Endodermal cell (in vitro differentiated cells): ENCODE results near the gene S100A11. TPM values are rescaled to one million over a fixed set of nuclear protein-coding genes. Genes with fewer than 3 reads are reported as not detected.
A peak's percentile ranks its signal among the peaks of the same experiment; 100 is the strongest.

Source experiments
- DNase-seq: peaks from one replicate; pipeline ENCODE4 v3.0.0-alpha.2; 2017
- H3K27ac ChIP-seq: 2 replicates; pipeline ENCODE4 v1.5.1; 2013; ENCODE audit warnings: mild to moderate bottlenecking, low read depth, low read length, moderate library complexity
- H3K27me3 ChIP-seq: 2 replicates; pipeline ENCODE4 v1.6.1; 2013; ENCODE audit warnings: mild to moderate bottlenecking, low read length, moderate library complexity; ENCODE audit not compliant: insufficient read depth, control insufficient read depth, poor library complexity, severe bottlenecking
- H3K36me3 ChIP-seq: 2 replicates; pipeline ENCODE4 v1.7.0; 2013; ENCODE audit warnings: mild to moderate bottlenecking, low read length, moderate library complexity; ENCODE audit not compliant: control insufficient read depth, insufficient read depth
- H3K4me1 ChIP-seq: one replicate; pipeline ENCODE4 v1.7.0; 2013; ENCODE audit warnings: low read length; ENCODE audit not compliant: control insufficient read depth, insufficient read depth
- H3K4me3 ChIP-seq: 2 replicates; pipeline ENCODE4 v1.5.1; 2013; ENCODE audit warnings: mild to moderate bottlenecking, low read length, moderate library complexity
- H3K9ac ChIP-seq: 2 replicates; pipeline ENCODE4 v1.6.1; 2013; ENCODE audit warnings: mild to moderate bottlenecking, low read length, moderate library complexity; ENCODE audit not compliant: poor library complexity, severe bottlenecking; ENCODE audit errors: extremely low read depth
- H3K9me3 ChIP-seq: 2 replicates; pipeline ENCODE4 v1.6.1; 2013; ENCODE audit warnings: mild to moderate bottlenecking, low read length, moderate library complexity; ENCODE audit not compliant: control insufficient read depth
- H3K27ac Mint-ChIP-seq: 2 replicates; pipeline ENCODE4 v1.8.0; 2020; ENCODE audit warnings: mixed read lengths
- H3K27me3 Mint-ChIP-seq: 2 replicates; pipeline ENCODE4 v1.8.0; 2021; ENCODE audit warnings: mild to moderate bottlenecking, mixed read lengths; ENCODE audit not compliant: insufficient read depth
- H3K36me3 Mint-ChIP-seq: 2 replicates; pipeline ENCODE4 v1.8.0; 2020; ENCODE audit warnings: low read depth, mixed read lengths
- H3K4me1 Mint-ChIP-seq: 2 replicates; pipeline ENCODE4 v1.8.0; 2020; ENCODE audit warnings: mixed read lengths
- H3K4me3 Mint-ChIP-seq: 2 replicates; pipeline ENCODE4 v1.8.0; 2020; ENCODE audit warnings: mild to moderate bottlenecking, moderate library complexity, mixed read lengths
- H3K9me3 Mint-ChIP-seq: 2 replicates; pipeline ENCODE4 v1.8.0; 2020; ENCODE audit warnings: mild to moderate bottlenecking, mixed read lengths
- CTCF ChIP-seq: fragments of 200-600 bp; sonication (generic); conservative IDR thresholded peaks from 2 replicates; pipeline ENCODE4 v1.5.0; 2021; ENCODE audit warnings: antibody characterized with exemption, mild to moderate bottlenecking
- WGBS, 2 experiments: methylation state at CpG; one replicate each; pipeline versions ENCODE4 v1.1.5 to v1.1.7; 2013; ENCODE audit warnings: missing lambda C conversion rate in 2 of 2, mixed read lengths in 1 of 2; ENCODE audit not compliant: insufficient coverage in 1 of 2, insufficient read length in 1 of 2; 5-methylcytosine and 5-hydroxymethylcytosine counted together
- total RNA-seq, 2 donors: library from RNA; stranded (reverse); fragmentation: NEBNext Ultra II Directional in 1 of 2; extraction: Animal tissue kit (Norgen Biotek cat#: 25700) in 1 of 2; gene quantifications; 2 replicates in 1 of 2; 3 replicates in 1 of 2; pipeline ENCODE4 v1.2.1, GENCODE V29; 2021

S100A11 gene
- total RNA-seq, 2 donors from 2014 or later: 163 to 248 TPM

- Mint-ChIP-seq H3K9me3 (no peaks in the 10 kb centered on the region), H3K36me3 (no peaks in the 10 kb centered on the region), H3K27ac (no peak overlapping the region), H3K27me3 (peaks cover 11% of the 10 kb centered on the region), H3K4me1 (peaks cover 15% of the 10 kb centered on the region), H3K4me3 (no peak overlapping the region)
- Histone ChIP-seq H3K4me1 (no peaks in the 10 kb centered on the region), H3K9me3 (no peaks in the 10 kb centered on the region), H3K36me3 (no peaks in the 10 kb centered on the region), H3K4me3 (no peak overlapping the region), H3K9ac (no peak overlapping the region), H3K27ac (no peak overlapping the region), H3K27me3 (peaks cover 6% of the 10 kb centered on the region)
- TF ChIP-seq CTCF: no peak
- DNase-seq: no peak
- 92 to 98% methylated on average over 5 to 8 of the region's 8 CpGs for WGBS, 2 experiments
Observed at GRCh38 chr1:152049291-152050083, 12.7 kb upstream of the S100A11 start.

GRCh38 chr1:152048416-152049009 is 11.7 kb upstream of the S100A11 start:
- Histone ChIP-seq H3K36me3 (no peaks in the 10 kb centered on the region), H3K27ac (peak overlapping the region; percentile 86), H3K9me3 (no peaks in the 10 kb centered on the region), H3K27me3 (no peaks in the 10 kb centered on the region), H3K4me1 (no peaks in the 10 kb centered on the region), H3K9ac (no peak overlapping the region), H3K4me3 (peak overlapping the region; percentile 22)
- 45 to 67% methylated on average over 2 to 5 of the region's 6 CpGs for WGBS, 2 experiments
- Mint-ChIP-seq H3K4me3 (peak overlapping the region; percentile 41), H3K36me3 (no peaks in the 10 kb centered on the region), H3K27ac (peak overlapping the region; percentile 96), H3K4me1 (peaks cover 24% of the 10 kb centered on the region), H3K9me3 (no peaks in the 10 kb centered on the region), H3K27me3 (peaks cover 8% of the 10 kb centered on the region)
- DNase-seq: no peak
- TF ChIP-seq CTCF: no peak

- no peaks in the 10 kb centered on the region for H3K4me1 ChIP-seq
- peak; percentile 77 for TF ChIP-seq CTCF
- H3K36me3 ChIP-seq: no peaks in the 10 kb centered on the region
- Mint-ChIP-seq H3K4me1 (peaks cover 24% of the 10 kb centered on the region), H3K36me3 (no peaks in the 10 kb centered on the region), H3K4me3 (peak overlapping the region; percentile 41), H3K27ac (peak overlapping the region; percentile 96), H3K27me3 (peaks cover 3% of the 10 kb centered on the region), H3K9me3 (no peaks in the 10 kb centered on the region)
- no peaks in the 10 kb centered on the region for H3K9me3 ChIP-seq
- peak overlapping the region; percentile 22 for H3K4me3 ChIP-seq
- DNase-seq: peak; percentile 95
- H3K9ac ChIP-seq: no peak overlapping the region
- no peaks in the 10 kb centered on the region for H3K27me3 ChIP-seq
- 4 to 11% methylated on average over 9 to 13 of the region's 13 CpGs for WGBS, 2 experiments
- H3K27ac ChIP-seq: peak overlapping the region; percentile 86
Observed at GRCh38 chr1:152047730-152048415, 11.1 kb upstream of the S100A11 start.
